PFSK-1 (cell line): ENCODE data around the gene UBQLN4.

Experiments used
- POLR2AphosphoS5 ChIP-seq: IDR thresholded peaks from 2 replicates; pipeline ENCODE4 v1.6.1; 2012; ENCODE audit warnings: low read depth, mild to moderate bottlenecking, control low read depth, low read length, moderate library complexity
- SIN3A ChIP-seq: IDR thresholded peaks from 2 replicates; pipeline ENCODE4 v1.6.1; 2012; ENCODE audit warnings: mild to moderate bottlenecking, low read length, moderate library complexity, borderline replicate concordance; ENCODE audit not compliant: insufficient read depth
- TAF1 ChIP-seq: IDR thresholded peaks from 2 replicates; pipeline ENCODE4 v1.6.1; 2012; ENCODE audit warnings: low read length, control low read depth, borderline replicate concordance; ENCODE audit not compliant: insufficient read depth
- TF ChIP-seq, protein P1 (sequence below), 2 experiments: IDR thresholded peaks; 2 replicates each; pipeline versions ENCODE4 v1.6.1 to v1.8.0; 2011 to 2012; ENCODE audit warnings: low read depth in 2 of 2, low read length in 2 of 2, control low read depth in 1 of 2, inconsistent platforms in 1 of 2, mild to moderate bottlenecking in 1 of 2, moderate library complexity in 1 of 2; ENCODE audit not compliant: insufficient read depth in 1 of 2

DNA sequence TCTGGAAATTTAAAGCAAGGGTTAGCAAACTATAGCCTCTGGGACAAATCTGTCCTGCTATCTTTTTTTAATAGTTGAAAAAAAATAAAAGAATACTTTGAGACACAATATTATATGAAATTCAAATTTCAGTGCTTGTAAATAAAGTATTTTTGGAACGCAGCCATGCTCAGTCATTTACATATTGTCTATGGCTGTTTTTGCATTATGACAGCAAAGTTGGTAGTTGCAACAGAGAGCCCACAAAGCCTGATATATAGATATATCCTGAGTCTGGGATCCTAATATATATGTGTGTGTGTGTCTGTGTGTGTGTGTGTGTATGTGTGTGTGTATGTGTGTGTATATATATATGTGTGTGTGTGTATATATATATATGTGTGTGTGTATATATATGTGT is 53.6 kb downstream of the UBQLN4 start:
- TF ChIP-seq, protein P1, sequence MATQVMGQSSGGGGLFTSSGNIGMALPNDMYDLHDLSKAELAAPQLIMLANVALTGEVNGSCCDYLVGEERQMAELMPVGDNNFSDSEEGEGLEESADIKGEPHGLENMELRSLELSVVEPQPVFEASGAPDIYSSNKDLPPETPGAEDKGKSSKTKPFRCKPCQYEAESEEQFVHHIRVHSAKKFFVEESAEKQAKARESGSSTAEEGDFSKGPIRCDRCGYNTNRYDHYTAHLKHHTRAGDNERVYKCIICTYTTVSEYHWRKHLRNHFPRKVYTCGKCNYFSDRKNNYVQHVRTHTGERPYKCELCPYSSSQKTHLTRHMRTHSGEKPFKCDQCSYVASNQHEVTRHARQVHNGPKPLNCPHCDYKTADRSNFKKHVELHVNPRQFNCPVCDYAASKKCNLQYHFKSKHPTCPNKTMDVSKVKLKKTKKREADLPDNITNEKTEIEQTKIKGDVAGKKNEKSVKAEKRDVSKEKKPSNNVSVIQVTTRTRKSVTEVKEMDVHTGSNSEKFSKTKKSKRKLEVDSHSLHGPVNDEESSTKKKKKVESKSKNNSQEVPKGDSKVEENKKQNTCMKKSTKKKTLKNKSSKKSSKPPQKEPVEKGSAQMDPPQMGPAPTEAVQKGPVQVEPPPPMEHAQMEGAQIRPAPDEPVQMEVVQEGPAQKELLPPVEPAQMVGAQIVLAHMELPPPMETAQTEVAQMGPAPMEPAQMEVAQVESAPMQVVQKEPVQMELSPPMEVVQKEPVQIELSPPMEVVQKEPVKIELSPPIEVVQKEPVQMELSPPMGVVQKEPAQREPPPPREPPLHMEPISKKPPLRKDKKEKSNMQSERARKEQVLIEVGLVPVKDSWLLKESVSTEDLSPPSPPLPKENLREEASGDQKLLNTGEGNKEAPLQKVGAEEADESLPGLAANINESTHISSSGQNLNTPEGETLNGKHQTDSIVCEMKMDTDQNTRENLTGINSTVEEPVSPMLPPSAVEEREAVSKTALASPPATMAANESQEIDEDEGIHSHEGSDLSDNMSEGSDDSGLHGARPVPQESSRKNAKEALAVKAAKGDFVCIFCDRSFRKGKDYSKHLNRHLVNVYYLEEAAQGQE (IDR thresholded peaks at IDR 0.05; ENCODE audit: insufficient read depth in 1 of 2, low read depth in 2 of 2, low read length in 2 of 2) = no peak
- TF ChIP-seq POLR2AphosphoS5 (no peak), TAF1 (no peak), SIN3A (no peak)
